Natural killer cell (primary cell): ENCODE results near the gene DCDC2B. TPM values are rescaled to one million over a fixed set of nuclear protein-coding genes. Genes with fewer than 3 reads are reported as not detected.
A peak's percentile ranks its signal among the peaks of the same experiment; 100 is the strongest.

Experiments used
- ATAC-seq, 3 donors: fragments of 150-1000 bp in 2 of 3; fragments of 200-7000 bp in 1 of 3; cut with Tn5 transposase; 1 replicate in 1 of 3; 2 replicates in 2 of 3; pipeline ENCODE4 v1.10.0; 2021; ENCODE audit warnings: mild to moderate bottlenecking in 2 of 3, moderate library complexity in 2 of 3
- DNase-seq, 2 donors: peaks; one replicate each; pipeline versions ENCODE4 v3.0.0 to v3.0.0-alpha.2; 2013 to 2021; ENCODE audit warnings: mixed read lengths in 1 of 2
- H3K27ac ChIP-seq: one replicate; pipeline ENCODE4 v1.5.1; 2013; ENCODE audit warnings: mild to moderate bottlenecking, low read length
- H3K27me3 ChIP-seq: one replicate; pipeline ENCODE4 v1.6.1; 2013; ENCODE audit warnings: low read length; ENCODE audit not compliant: control insufficient read depth, insufficient read depth
- H3K36me3 ChIP-seq: one replicate; pipeline ENCODE4 v1.6.1; 2013; ENCODE audit warnings: low read length; ENCODE audit not compliant: control insufficient read depth, insufficient read depth
- H3K4me1 ChIP-seq: one replicate; pipeline ENCODE4 v1.6.1; 2013; ENCODE audit warnings: low read length; ENCODE audit not compliant: control insufficient read depth, insufficient read depth
- H3K4me3 ChIP-seq: one replicate; pipeline ENCODE4 v1.5.1; 2013; ENCODE audit warnings: low read length
- H3K9me3 ChIP-seq: one replicate; pipeline ENCODE4 v1.6.1; 2013; ENCODE audit warnings: low read length; ENCODE audit not compliant: control insufficient read depth, insufficient read depth
- H3K27ac Mint-ChIP-seq, 2 donors: one replicate each; pipeline ENCODE4 v1.8.0; 2022; ENCODE audit warnings: mild to moderate bottlenecking in 2 of 2, mixed read lengths in 2 of 2, moderate library complexity in 1 of 2
- H3K27me3 Mint-ChIP-seq, 2 donors: one replicate each; pipeline ENCODE4 v1.8.0; 2022; ENCODE audit warnings: low read depth in 2 of 2, mixed read lengths in 2 of 2
- H3K36me3 Mint-ChIP-seq: one replicate; pipeline ENCODE4 v1.8.0; 2022; ENCODE audit warnings: mixed read lengths
- H3K4me1 Mint-ChIP-seq, 2 donors: one replicate each; pipeline ENCODE4 v1.8.0; 2022; ENCODE audit warnings: mixed read lengths in 2 of 2
- H3K4me3 Mint-ChIP-seq: one replicate; pipeline ENCODE4 v1.8.0; 2022; ENCODE audit warnings: mild to moderate bottlenecking, moderate library complexity, mixed read lengths
- H3K9me3 Mint-ChIP-seq, 2 donors: one replicate each; pipeline ENCODE4 v1.8.0; 2022; ENCODE audit warnings: mixed read lengths in 2 of 2
- WGBS: methylation state at CpG from one replicate; pipeline ENCODE4 v1.1.7; 2013; ENCODE audit warnings: missing lambda C conversion rate; ENCODE audit not compliant: insufficient coverage; 5-methylcytosine and 5-hydroxymethylcytosine counted together
- intact Hi-C: fragments of 100-400 bp; cut with micrococcal nuclease; formaldehyde crosslinking; loops from one replicate; pipeline ENCODE4 v1.14.2; 2022
- total RNA-seq, 4 donors: library from RNA; stranded (reverse); fragments of 120-200 nt in 1 of 4; gene quantifications; one replicate each; pipeline versions ENCODE4 v1.2.3 to v1.2.4, GENCODE V29; 2013 to 2022
- TF ChIP-seq, protein P1 (sequence below): fragments of 200-600 bp; IDR thresholded peaks from one replicate; pipeline ENCODE4 v1.8.0; 2022; ENCODE audit warnings: antibody characterized with exemption

Gene DCDC2B
- total RNA-seq, 3 donors from 2014 or later (not counting 1 experiment from before 2014, with no cell fraction given): not detected

- peak overlapping the region in 1 of 2 donors; percentile 85 for H3K27ac Mint-ChIP-seq
Measured at GRCh38 chr1:32240140-32240951, 31.5 kb downstream of the DCDC2B start.

GRCh38 chr1:32241001-32241763 lies 32.3 kb downstream of the DCDC2B start:
- H3K27me3 Mint-ChIP-seq: no peaks in the 10 kb centered on the region
- peak overlapping the region; percentile 18 to 85 for H3K27ac Mint-ChIP-seq
- TF ChIP-seq, protein P1, sequence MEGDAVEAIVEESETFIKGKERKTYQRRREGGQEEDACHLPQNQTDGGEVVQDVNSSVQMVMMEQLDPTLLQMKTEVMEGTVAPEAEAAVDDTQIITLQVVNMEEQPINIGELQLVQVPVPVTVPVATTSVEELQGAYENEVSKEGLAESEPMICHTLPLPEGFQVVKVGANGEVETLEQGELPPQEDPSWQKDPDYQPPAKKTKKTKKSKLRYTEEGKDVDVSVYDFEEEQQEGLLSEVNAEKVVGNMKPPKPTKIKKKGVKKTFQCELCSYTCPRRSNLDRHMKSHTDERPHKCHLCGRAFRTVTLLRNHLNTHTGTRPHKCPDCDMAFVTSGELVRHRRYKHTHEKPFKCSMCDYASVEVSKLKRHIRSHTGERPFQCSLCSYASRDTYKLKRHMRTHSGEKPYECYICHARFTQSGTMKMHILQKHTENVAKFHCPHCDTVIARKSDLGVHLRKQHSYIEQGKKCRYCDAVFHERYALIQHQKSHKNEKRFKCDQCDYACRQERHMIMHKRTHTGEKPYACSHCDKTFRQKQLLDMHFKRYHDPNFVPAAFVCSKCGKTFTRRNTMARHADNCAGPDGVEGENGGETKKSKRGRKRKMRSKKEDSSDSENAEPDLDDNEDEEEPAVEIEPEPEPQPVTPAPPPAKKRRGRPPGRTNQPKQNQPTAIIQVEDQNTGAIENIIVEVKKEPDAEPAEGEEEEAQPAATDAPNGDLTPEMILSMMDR: no peak
- no peaks in the 10 kb centered on the region for H3K9me3 Mint-ChIP-seq
- Histone ChIP-seq H3K27me3 (no peaks in the 10 kb centered on the region), H3K4me1 (peaks cover 26% of the 10 kb centered on the region), H3K27ac (no peak overlapping the region), H3K36me3 (no peaks in the 10 kb centered on the region), H3K9me3 (no peaks in the 10 kb centered on the region), H3K4me3 (peak overlapping the region; percentile 58)
- no peaks in the 10 kb centered on the region for H3K36me3 Mint-ChIP-seq
- H3K4me1 Mint-ChIP-seq: peaks cover 0 to 25% of the 10 kb centered on the region in 2 donors
- DNase-seq: peak; percentile 49 to 69
- peak; percentile 67 to 80 (median 68) for ATAC-seq
- 6% methylated on average over 55 of the region's 55 CpGs for WGBS
- H3K4me3 Mint-ChIP-seq: peak overlapping the region; percentile 89
- intact Hi-C loops: no loop called here

More at GRCh38 chr1:32240140-32240951, 31.5 kb downstream of the DCDC2B start:
- H3K4me1 Mint-ChIP-seq: peaks cover 0 to 25% of the 10 kb centered on the region in 2 donors
- peak; percentile 57 to 73 (median 58) for ATAC-seq
- WGBS: 6% methylated on average over 62 of the region's 62 CpGs
- Histone ChIP-seq H3K4me1 (peaks cover 26% of the 10 kb centered on the region), H3K9me3 (no peaks in the 10 kb centered on the region), H3K27me3 (no peaks in the 10 kb centered on the region), H3K27ac (no peak overlapping the region), H3K36me3 (no peaks in the 10 kb centered on the region), H3K4me3 (peak overlapping the region; percentile 58)
- intact Hi-C loops: no loop called here
- H3K36me3 Mint-ChIP-seq: no peaks in the 10 kb centered on the region
- H3K4me3 Mint-ChIP-seq: peak overlapping the region; percentile 89
- TF ChIP-seq, protein P1: no peak
- no peaks in the 10 kb centered on the region for H3K27me3 Mint-ChIP-seq
- H3K9me3 Mint-ChIP-seq: no peaks in the 10 kb centered on the region
- peak; percentile 33 to 83 for DNase-seq

DNA sequence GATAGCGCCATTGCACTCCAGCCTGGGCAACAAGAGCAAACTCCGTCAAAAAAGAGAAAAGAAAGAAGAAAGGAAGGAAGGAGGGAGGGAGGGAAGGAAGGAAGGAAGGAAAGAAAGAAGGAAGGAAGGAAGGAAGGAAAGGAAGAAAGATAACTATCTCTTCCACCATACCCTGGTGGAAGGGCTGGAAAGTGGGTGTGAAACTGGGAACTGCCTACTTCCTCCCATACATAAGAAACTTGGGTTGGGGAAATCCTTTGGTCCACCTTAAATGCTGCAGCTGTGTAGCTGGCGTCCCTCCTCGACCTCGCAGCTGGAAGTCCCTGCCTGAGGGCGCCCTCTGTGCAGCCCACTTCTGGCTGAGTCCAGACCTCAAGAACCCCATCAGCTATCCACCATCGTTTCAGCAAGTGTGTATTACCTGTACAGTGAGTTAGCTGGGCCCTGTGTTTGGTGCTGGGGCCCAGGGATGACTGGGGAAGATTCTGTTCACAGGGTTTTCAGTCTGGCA lies 33.5 kb downstream of the DCDC2B start:
- Histone ChIP-seq H3K9me3 (no peaks in the 10 kb centered on the region), H3K27me3 (no peaks in the 10 kb centered on the region), H3K4me1 (peaks cover 29% of the 10 kb centered on the region), H3K27ac (no peak overlapping the region), H3K4me3 (no peak overlapping the region), H3K36me3 (no peaks in the 10 kb centered on the region)
- TF ChIP-seq, protein P1: no peak
- no peak for ATAC-seq
- intact Hi-C loops: no loop called here
- Mint-ChIP-seq H3K4me3 (peak overlapping the region; percentile 28), H3K9me3 (no peaks in the 10 kb centered on the region), H3K36me3 (no peaks in the 10 kb centered on the region), H3K4me1 (peaks cover 4 to 30% of the 10 kb centered on the region in 2 donors), H3K27ac (peak overlapping the region in 1 of 2 donors; percentile 85), H3K27me3 (no peaks in the 10 kb centered on the region)
- DNase-seq: no peak
- WGBS: 49% methylated on average over 7 of the region's 7 CpGs
